Measurements from ENCODE around the gene DTNB. TPM values are rescaled to one million over a fixed set of nuclear protein-coding genes. Genes with fewer than 3 reads are reported as not detected.
"Not testable (repeated sequence)": the region's sequence is repeated elsewhere in the genome, so short reads cannot be mapped to it uniquely, and the experiment has no call there.

The DTNB gene
- polyA plus RNA-seq, 1 experiment = 12.5 TPM

DNA sequence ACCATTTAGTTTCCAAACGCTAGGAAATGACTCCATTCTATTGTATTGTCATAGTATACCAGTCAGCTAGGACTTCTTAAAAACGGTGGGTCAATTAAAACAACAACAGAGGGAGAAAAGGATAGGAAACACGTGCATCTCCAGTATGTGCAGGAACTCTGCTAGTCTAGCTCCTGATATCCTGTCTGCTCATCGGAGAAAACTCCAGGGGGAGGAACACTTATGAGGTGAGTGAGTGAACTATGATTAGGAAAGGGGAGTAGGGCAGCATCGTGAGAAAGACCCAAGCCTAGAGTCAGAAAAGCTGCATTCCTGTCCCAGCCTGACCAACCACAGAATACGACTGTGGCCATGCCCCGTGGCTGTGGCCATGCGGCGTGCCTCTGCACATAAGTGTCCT is 34.2 kb downstream of the DTNB start:
- ChIA-PET CTCF (interaction anchor here (1.2 kb wide), 1 partner anchor 26 kb away, joined by 7 read pairs; no protein-coding TSS in a partner anchor), POLR2A (no interaction called here)
- no peak for DNase-seq (ENCODE audit: low read depth, low spot score)
- Histone ChIP-seq H3K4me3 (ENCODE audit: low read depth, low read length) (no peak overlapping the region), H3K9me3 (ENCODE audit: control insufficient read depth, insufficient read depth, low read length) (no peaks in the 10 kb centered on the region), H3K27me3 (ENCODE audit: control insufficient read depth, insufficient read depth, low read length) (no peaks in the 10 kb centered on the region), H3K27ac (ENCODE audit: low read depth, low read length) (no peak overlapping the region)
- TF ChIP-seq CTCF (IDR thresholded peaks at IDR 0.05; ENCODE audit: low read depth, low read length) = no peak

- no peak overlapping the region for H3K4me3 ChIP-seq (ENCODE audit: low read depth, low read length)
- no peak overlapping the region for H3K27ac ChIP-seq (ENCODE audit: low read depth, low read length)
- no peak for DNase-seq (ENCODE audit: low read depth, low spot score)
- no peaks in the 10 kb centered on the region; the same call in 1 of the 2 replicates for H3K9me3 ChIP-seq (ENCODE audit: control insufficient read depth, insufficient read depth, low read length)
- POLR2A ChIA-PET = no interaction called here
- CTCF ChIA-PET = no interaction called here
- H3K27me3 ChIP-seq (ENCODE audit: control insufficient read depth, insufficient read depth, low read length) = no peaks in the 10 kb centered on the region
- TF ChIP-seq CTCF (IDR thresholded peaks at IDR 0.05; ENCODE audit: low read depth, low read length) = no peak
These were observed 37.6 kb downstream of the DTNB start for GRCh38 chr2:25635797-25636196.

DNA sequence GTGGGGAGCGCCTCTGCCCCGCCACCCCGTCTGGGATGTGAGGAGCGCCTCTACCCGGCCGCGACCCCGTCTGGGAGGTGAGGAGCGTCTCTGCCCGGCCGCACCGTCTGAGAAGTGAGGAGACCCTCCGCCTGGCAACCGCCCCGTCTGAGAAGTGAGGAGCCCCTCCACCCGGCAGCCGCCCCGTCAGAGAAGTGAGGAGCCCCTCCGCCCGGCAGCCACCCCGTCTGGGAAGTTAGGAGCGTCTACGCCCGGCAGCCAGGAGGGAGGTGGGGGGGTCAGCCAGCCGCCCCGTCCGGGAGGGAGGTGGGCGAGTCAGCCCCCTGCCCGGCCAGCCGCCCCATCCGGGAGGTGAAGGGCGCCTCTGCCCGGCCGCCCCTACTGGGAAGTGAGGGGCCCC is 39.6 kb downstream of the DTNB start:
- H3K27me3 ChIP-seq (ENCODE audit: control insufficient read depth, insufficient read depth, low read length); H3K4me3 ChIP-seq (ENCODE audit: low read depth, low read length); DNase-seq (ENCODE audit: low read depth, low spot score); CTCF ChIA-PET; POLR2A ChIA-PET; H3K27ac ChIP-seq (ENCODE audit: low read depth, low read length); H3K9me3 ChIP-seq (ENCODE audit: control insufficient read depth, insufficient read depth, low read length): not testable (repeated sequence)

DNA sequence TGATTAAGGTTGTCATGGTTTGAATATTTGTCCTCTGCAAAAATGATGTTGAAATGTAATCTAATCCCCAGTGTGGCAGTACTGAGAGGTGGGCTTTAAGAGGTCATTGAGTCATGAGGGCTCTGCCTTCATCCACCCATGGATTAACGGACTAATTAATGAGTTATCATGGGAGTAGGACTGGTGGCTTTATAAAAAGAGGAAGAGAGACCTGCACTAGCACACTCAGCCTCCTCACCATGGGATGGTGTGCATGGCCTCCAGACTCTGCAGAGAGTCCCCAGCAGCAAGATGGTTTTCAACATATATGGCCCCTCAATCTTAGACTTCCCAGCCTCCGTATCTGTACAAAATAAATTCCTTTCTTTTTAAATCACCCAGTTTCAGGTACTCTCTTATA is 41.0 kb downstream of the DTNB start:
- no peaks in the 10 kb centered on the region; the same call in 1 of the 2 replicates for H3K9me3 ChIP-seq (ENCODE audit: control insufficient read depth, insufficient read depth, low read length)
- no peak overlapping the region for H3K4me3 ChIP-seq (ENCODE audit: low read depth, low read length)
- H3K27ac ChIP-seq (ENCODE audit: low read depth, low read length) = no peak overlapping the region
- ChIA-PET POLR2A (no interaction called here), CTCF (no interaction called here)
- H3K27me3 ChIP-seq (ENCODE audit: control insufficient read depth, insufficient read depth, low read length) = no peaks in the 10 kb centered on the region
- TF ChIP-seq CTCF (IDR thresholded peaks at IDR 0.05; ENCODE audit: low read depth, low read length) = no peak
- no peak for DNase-seq (ENCODE audit: low read depth, low spot score)

DNA sequence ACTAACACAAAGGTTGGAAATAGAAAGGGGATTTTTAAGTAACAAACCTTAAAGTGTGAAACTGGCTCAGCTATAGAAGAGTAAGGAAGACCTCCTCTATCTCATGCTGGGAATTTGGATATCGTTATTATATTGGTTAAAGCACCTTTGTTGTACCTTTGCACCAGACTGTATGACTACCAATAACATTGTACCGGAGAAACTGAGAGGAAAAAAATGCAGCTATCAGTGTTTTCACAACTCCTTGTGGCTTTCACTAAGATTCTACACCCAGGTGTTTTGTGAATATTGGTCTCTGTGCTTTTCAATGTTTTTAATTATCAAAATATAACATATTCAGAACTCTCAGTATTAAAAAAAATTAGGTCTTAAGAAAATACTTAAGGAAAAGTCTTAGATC is 48.7 kb downstream of the DTNB start:
- H3K4me3 ChIP-seq (ENCODE audit: low read depth, low read length) = no peak overlapping the region

More for the DNA sequence above, 48.7 kb downstream of the DTNB start:
- Histone ChIP-seq H3K27ac (ENCODE audit: low read depth, low read length) (no peak overlapping the region), H3K27me3 (ENCODE audit: control insufficient read depth, insufficient read depth, low read length) (no peaks in the 10 kb centered on the region), H3K9me3 (ENCODE audit: control insufficient read depth, insufficient read depth, low read length) (no peaks in the 10 kb centered on the region)
- TF ChIP-seq CTCF (IDR thresholded peaks at IDR 0.05; ENCODE audit: low read depth, low read length) = no peak
- POLR2A ChIA-PET = no interaction called here
- CTCF ChIA-PET = no interaction called here
- DNase-seq (ENCODE audit: low read depth, low spot score) = no peak

Measured in AG04450 (cell line).